GM19035 (cell line): ENCODE data around the gene SRCAP.

Source experiments
- ATAC-seq: cut with Tn5 transposase; IDR thresholded peaks from one replicate; pipeline ENCODE4 v1.9.1; 2021; ENCODE audit not compliant: unreplicated experiment

SRCAP gene

DNA sequence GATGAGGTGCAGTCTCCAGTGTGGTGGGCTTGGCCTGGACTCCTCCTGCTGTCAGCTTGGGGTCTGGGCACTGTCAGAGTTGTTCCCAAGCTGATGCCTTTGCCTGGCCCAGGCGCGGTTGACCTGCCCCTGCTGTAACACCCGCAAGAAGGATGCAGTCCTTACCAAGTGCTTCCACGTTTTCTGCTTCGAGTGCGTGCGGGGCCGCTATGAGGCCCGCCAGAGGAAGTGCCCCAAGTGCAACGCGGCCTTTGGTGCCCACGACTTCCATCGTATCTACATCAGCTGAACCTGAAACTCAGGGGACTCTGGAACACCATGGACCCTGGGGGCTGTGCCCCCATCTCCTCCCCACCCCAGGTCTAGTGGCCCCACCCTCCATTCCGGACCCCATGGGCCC lies 74.9 kb downstream of the SRCAP start:
- no peak for ATAC-seq

DNA sequence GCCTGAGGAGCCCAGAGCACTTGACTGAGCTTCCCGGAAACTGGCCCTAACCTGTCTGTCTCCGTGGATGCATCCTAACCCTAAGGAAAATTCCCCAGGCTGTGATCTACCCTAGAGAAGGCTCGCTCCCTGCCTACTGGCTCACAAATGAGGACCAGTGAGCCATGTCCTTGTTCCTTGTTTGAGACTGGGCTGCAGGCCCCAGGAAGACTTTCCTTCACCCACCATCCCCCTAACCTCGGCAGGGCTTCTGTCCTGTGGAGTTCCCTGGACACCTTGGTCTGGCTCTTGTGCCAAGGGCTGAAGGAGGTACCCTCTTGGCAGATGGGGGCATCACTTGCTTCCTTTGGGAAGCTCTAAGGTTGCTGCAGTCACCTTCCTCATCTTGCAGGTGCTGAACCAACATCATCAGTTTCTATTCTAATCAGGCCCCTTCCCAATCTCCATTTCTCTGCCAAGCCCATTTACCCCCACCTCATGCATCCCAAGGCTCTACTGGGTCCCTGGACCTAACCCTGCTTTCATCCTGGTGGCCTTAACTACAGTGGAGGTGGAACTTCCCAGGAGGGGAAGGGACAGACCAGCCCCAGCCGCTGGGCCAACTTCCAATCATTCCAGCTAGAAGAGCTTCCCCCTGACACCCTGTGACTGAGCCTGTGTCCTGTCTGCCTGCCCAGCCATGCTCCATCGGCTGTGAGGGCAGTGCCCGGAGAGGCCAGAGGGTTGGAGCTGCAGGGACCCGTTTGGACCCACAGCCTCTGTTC lies 75.6 kb downstream of the SRCAP start:
- no peak for ATAC-seq

DNA sequence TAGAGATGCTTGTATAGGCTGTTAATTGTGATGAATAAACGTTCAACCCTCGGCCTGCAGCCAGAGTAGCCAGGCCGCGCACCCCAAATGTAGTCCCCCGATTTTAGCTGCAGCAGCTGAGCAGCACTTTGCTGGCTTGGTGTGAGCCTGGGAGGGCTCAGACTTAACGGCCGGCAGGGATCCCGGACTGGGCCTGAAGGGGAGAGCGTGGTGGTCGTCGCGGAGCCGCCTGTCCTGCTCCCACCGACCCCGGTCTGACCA lies 76.1 kb downstream of the SRCAP start:
- ATAC-seq, result no peak

DNA sequence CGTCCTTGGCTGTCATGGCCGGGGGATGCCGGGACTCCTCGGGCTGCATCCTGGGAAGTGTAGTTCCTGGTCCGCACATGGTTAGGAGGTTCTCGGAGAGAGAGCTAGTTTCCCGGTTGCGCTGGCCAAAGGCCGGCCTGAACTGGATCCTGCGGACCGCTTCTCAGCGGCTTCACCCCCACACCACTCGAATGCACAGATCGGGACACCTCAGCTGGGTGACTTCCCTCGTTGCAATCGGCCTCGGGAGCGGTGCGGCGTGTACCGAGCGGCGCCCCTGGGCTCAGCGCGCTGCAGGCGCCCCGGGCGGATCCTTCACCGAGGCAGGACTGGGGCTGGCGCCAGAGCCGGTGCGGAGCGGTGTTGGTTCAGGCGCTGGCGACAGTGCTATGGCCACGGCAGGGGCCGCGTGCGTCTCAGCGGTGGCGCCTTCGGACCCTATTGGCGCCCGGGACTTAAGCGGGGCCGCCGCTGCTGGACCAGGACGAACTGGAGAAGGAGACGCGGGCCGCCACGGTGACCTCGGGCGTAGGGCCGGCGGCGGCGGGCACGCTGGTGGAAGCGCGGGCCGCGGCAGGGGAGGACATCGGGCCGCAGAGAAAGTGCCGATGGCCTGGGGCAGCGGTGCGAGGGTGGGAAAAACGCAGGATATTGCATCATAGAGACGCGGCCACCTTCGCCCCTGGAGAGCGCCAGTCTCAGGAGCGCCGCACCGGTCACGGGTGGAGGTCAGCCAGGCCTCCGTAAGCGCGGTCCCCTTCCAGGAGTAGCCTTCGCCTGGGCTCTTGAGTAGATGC lies 76.6 kb downstream of the SRCAP start:
- no peak for ATAC-seq

DNA sequence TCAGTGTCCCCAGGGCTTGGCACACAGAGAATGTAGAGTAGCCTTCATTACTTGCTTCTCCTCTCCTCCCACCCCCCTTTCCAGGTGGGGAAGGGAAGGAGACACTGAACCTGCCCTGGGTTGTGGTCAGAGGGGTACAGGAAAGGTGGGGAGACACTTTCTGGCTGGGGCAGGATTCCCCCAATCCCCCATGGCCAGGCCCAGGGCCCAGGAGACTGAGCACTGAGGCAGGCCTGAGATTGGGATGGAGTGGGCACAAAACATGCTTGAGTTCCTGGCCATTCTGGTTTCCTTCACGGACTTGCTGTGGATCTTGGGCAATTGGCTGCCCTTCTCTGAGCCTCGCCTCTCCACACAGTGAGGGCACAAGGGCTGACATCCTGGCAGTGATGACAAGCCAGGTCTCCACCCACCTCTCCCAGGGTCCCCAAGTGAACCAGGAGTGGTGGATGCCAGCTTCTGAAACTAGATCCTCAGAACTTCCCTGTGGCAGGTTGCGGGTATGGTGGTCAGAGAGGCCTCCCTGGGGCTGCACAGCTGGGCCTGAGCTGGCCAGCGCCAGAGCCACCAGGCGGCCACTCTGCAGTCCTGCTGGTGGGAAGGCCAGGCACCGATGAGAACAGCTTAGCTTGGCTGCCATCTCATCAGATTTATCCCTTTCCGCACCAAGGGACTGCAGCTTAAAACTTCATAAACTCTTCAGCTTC lies 78.8 kb downstream of the SRCAP start:
- ATAC-seq, result no peak

DNA sequence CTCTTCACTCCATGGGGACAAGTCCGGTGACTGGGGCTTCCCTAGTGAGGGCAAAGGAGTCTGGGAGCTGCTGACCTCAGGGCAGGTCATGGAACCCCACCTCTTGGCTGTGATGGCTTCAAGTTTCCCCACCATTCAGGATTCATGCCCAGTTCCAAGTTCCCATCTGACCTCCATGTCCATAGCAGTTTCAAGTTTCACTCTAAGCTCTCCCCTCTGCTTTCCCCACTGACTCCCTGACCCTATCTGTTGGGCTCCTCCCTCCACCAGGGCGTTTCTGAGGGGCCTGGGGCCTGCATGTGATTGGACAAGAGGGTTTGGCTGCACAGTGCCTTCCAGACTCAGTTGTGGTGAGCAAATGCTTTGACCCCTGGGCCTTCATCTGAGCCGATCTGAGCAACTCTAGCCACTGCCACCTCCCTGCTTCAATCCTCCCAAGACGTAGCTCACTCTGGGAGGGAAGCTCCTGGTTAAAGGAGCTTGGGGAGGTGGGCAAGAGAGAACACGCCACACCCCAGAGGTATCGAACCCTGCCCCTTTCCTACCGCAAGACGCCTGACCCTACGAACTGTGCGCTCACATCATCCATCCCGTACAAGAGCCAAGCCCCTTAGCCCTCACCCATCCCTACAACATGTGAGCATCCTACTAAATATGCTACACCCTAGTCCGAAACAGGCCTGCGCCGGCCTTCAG lies 79.7 kb downstream of the SRCAP start:
- no peak for ATAC-seq

DNA sequence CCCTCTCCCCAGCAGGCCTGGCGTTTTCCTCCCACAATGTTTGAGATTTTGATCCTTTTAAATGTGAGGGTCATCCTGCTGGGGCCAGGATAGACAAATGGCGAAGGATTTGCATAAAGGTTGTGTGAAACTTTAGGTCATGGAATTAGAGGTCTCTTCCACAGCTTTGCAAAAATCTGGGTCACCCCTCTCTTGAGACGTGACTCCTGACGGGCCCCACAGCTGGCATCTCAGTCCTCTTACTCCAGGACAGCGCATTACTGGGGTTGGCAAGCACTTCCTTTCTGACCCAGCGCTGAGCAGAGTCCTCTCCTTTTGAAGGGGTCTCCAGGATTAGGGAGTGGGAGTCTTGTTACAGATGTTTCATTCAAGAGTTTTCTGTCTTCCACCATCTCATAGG lies 80.6 kb downstream of the SRCAP start:
- no peak for ATAC-seq

DNA sequence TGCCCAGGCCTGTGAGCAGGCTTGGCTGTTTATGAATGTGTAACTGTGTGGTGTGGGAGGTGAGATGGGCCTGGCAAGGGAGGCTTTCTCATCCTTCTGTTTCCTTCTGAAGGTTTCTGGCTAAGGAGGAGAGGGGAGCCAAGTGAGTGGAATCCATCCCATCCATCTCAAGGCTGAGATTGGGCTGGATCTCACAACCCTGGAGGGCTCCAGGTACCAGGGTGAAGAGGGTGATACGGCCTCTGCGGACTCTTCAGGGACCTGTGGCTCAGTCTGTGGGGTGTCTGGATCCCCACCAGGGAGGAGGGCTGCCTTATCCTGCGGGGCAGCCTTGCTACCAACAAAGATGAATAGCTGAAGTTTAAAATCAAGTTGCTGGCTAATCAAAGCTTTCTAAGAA lies 81.0 kb downstream of the SRCAP start:
- ATAC-seq, result no peak

DNA sequence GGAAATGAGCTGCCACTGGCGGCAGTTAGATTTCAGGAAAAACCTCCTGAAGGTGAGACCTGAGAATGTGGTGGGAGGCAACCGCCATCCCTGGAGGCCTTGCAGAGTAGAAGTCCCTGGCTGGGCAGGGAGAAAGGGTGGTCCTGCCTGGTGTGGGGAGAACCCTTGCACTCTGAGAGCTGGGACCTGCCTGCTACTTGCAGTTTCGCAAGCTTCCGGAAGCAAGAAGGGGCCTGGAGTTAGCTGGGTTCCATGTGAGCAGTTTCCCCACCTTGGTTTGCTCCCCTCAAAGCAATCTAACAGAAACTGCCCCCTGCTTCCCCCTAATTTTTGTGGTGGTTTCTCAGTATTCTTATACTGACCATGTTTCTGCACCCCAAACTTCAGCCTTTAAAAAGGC lies 81.6 kb downstream of the SRCAP start:
- no peak for ATAC-seq

DNA sequence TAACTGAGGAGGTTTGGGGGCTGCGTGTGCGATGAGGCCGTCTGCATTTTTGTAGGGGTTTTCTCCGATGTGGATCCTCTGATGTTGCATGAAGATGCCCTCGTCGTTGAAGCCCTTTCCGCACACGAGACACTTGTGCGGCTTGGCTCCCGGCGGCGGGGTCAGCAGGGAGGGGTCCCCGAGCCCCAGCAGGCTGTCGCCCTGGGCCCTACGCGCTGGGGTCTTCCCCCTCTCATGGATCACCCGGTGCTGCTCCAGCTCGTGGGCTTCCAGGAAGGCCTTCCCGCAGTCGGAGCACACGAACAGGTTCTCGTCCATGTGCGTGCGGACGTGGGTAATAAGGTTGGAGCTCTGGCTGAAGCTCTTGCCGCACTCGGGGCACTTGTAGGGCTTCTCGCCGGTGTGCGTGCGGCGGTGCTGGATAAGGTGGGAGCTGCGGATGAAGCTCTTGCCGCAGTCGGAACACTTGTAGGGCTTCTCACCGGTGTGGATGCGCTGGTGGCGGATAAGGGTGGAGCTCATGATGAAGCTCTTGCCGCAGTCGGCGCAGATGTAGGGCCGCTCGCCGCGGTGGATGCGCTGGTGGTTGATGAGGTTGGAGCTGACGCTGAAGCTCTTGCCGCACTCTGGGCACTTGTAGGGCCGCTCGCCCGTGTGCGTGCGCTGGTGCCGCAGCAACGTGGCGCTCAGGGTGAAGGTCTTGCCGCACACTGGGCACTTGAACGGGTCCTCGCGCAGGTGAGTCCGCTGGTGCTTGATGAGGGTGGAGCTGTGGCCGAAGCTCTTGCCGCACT lies 83.7 kb downstream of the SRCAP start:
- no peak for ATAC-seq

DNA sequence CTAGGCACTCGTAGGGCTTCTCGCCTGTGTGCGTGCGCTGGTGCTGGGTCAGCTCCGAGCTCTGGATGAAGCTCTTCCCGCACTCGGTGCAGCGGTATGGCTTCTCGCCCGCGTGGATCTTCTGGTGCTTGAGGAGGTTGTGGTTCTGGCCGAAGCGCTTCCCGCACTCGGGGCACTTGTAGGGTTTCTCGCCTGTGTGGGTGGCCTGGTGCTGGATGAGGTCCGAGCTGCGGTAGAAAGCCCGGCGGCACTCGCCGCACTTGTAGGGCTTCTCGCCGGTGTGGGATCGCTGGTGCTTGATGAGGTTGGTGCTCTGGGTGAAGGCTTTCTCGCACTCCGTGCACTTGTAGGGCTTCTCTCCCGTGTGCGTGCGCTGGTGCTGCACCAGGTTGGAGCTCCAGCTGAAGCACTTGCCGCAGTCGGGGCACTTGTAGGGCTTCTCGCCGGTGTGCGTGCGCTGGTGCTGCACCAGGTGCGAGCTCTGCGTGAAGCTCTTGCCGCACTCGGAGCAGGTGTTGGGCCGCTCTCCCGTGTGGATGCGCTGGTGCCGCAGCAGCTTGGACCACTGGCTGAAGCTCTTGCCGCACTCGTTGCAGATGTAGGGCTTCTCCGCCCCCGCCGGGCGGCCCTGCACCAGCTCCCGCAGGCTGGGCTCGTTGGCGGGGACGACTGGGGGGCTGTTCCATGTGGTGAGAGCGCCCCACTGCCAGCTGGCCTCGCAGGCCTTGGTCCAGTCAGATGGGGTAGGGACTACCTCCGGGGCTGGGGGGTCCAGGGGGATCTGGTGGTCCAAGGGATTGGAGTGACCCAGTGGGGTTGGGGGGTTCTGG lies 84.5 kb downstream of the SRCAP start:
- no peak for ATAC-seq

DNA sequence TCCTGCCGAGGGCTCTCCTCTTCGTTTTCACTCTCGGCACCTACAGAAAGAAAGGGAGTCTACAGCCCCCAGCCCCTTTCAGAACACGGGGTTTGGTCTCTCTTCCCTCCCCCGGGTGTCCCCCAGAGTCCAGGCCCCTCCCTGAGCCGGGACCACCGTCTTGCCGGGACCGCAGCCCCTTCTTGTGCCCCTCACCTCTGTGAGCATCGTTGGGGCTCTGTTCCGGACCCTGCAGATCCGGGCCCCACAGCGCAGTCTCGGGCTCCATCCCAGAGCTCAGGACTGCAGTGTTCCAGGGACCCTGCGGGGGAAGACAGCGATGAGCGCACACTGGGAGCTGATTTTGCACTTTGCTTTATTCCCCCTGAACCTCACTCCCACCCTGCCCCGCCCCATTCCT lies 85.2 kb downstream of the SRCAP start:
- ATAC-seq, result no peak

DNA sequence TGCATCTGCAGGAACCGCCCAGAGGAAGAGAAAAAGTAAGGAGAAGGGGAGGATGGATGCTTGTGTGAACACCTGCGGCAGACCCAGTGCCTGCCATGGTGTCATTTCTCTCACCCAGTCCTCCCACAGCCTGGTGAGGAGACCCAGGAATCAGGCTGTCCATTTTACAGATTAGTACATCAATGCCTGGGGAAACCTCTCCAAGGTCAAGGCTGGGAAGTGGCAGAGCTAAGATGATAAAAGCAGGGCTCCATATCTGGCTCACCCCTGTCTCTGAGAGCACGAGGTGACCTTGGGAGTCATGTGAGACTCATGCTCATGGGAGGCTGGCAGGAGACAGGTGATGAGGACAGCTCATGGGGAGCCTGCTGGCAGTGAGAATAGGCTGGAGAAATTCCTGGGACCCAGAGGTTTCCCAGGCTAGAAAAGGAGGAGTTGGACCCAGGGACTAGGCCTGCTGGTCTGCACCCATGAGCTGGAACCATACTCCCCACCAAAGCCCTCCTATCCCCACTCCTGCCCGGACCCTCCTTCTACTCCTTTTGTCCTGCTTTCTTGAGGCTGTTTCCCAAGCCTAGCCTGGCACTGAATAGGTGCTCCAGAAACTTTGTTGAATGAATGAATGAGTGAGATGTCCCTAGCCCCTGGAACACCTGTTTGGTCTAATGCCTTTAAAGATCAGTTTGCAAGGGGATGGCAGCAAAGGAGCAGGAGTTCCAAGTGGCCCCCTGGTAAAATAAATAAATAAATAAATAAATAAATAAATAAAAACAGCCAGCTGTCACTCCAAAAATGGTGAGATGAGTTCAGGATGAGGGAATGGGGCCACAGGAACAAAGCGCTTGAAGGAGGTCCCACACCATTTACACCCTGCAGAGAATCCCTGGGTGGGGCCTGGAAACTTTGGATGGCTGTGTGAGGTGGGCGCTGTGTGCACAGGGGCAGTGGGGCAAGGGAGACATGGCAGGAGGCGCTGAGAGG lies 86.4 kb downstream of the SRCAP start:
- no peak for ATAC-seq

DNA sequence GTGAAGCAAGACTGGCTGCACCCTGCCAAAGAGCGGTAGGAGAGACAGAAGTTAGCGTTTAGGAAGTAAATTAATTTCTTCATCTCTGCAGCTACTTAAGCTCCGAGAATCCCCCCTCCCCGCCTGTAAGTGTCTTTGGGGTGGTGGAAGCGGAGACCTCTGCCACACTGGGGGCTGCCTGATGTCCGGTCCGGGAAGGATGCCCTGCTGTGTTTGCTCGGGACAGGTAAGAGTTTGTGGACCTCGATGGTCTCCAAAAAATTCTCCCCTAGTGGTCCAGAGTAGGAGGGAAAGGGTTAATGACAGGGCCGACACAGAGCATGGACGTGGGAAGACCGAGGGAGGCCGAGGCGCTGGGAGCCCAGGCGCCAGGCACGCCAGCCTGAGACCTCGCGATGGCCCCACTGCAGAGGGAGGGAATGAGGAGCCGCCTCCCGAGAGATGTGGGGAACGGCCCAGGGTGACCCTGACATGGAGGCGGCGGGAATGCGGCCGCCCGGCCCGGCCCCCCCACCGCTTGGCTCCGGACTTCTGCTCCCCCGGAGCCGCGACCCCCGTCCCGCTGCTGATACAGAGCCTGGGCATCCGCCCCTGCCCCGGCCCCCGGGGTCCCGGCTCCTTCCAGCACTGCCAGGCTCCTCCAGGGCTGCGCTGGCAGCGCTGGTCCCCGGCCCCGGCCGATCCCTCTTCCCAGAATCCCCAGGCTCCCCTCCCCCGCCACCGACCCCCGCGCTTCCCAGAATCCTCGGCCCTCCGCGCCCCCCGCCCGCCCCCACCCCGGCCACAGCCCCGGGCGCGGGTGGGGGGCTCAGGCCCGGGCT lies 87.4 kb downstream of the SRCAP start:
- ATAC-seq, result no peak

DNA sequence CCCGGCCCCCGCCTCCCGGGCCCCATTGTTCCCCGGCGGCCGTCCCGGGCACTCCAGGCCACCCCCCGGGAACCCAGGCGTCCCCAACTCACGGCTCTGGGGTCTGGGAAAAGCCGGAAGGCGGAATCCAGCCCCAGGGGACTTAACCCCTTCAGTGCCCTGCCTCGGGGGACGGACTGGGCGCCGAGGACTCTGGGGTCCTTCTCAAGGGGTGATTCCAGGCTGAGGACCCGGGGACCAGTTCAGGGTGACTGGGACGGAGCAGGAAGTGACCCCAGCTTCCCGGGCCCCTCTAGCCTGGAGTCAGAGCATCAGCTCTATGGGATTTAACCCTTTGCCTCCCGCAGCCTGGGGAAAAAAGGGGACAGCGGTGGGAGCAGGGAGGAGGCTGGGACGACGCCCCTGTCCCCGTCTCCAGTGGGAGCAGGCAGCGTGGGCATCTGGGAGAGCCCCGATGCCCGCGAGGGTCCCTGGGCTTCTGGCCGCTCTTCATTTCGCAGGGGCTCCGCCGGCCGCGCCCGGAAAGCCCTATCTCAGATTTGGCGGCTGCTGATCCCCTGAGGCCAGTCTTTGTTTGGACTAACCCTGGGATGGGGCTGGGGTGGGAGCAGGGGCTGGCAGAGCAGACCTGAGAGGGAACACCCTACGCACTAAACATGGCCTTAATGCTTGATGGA lies 88.1 kb downstream of the SRCAP start, which contains the start of gene ZNF629:
TSS of gene ZNF629 (minus strand) at position 270 of the 677 bp plus-strand sequence. CDS start 2,723 bp downstream, outside the sequence.
- no peak for ATAC-seq

DNA sequence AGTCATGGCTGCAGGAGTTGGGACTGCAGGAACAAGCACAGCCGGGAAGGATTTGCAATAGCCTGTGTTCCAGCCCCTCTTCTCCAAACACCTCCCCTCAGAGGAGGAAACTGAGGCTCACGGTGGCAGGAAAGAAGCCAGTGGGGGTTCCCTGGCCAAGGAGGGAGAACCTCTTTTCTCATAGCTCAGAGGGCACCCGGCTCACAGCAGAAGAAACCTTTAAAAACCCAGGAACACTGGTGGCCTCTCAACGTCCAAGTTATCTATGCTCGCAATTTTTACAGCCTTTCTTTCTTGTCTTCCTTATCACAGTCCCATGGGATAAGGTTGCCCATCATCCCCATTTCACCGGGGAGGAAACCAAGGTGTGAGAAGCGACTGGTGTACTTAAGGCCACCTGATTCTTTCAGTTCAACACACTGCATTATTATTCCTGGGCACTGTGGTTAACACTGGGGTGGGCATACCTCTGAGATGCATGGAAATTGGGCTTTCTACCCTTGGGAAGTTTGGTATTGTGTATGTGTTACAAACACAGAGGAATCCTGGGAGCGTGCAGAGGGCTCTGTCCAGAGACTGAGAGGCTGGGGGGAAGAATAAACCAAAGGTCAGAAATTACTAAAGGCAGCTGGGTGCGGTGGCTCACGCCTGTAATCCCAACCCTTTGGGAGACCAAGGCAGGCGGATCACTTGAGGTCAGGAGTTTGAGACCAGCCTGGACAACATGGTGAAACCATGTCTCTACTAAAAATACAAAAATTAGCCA lies 88.8 kb downstream of the SRCAP start:
- ATAC-seq, result no peak
